Measurements from ENCODE around the gene RASGRP1.

GRCh38 chr15:38536201-38536676, 28.4 kb downstream of the RASGRP1 start:
- TF ChIP-seq CTCF (IDR thresholded peaks at IDR 0.05) (no peak), EZH2 (IDR thresholded peaks at IDR 0.05; ENCODE audit: borderline replicate concordance, insufficient read depth, low read depth, low read length, poor library complexity, severe bottlenecking) (no peak)

All from B cell (primary cell).